ENCODE data around the gene CIB1. TPM values are rescaled to one million over a fixed set of nuclear protein-coding genes. Genes with fewer than 3 reads are reported as not detected.
A peak's percentile ranks its signal among the peaks of the same experiment; 100 is the strongest.
"Not testable (repeated sequence)": the region's sequence is repeated elsewhere in the genome, so short reads cannot be mapped to it uniquely, and the experiment has no call there.

Gene CIB1
- 39.7 and 41.9 TPM in 2 replicates for total RNA-seq (2021)
- percentile 62 among the genes with signal in this experiment for Bru-seq, nascent RNA
- BruChase-seq, experiment 1, labeled RNA remaining after a 2-hour chase = percentile 67 among the genes with signal in this experiment
- BruChase-seq, experiment 2, labeled RNA remaining after a 6-hour chase = percentile 72 among the genes with signal in this experiment
- long read RNA-seq, transcript CIB1-201 (7 exons, 1,247 nt) = major isoform, 74 of 95 reads
- long read RNA-seq, partial matches to known transcripts = 5 of 95 reads
- long read RNA-seq, other reads (novel, unspliced or antisense) = 14 of 95 reads

DNA sequence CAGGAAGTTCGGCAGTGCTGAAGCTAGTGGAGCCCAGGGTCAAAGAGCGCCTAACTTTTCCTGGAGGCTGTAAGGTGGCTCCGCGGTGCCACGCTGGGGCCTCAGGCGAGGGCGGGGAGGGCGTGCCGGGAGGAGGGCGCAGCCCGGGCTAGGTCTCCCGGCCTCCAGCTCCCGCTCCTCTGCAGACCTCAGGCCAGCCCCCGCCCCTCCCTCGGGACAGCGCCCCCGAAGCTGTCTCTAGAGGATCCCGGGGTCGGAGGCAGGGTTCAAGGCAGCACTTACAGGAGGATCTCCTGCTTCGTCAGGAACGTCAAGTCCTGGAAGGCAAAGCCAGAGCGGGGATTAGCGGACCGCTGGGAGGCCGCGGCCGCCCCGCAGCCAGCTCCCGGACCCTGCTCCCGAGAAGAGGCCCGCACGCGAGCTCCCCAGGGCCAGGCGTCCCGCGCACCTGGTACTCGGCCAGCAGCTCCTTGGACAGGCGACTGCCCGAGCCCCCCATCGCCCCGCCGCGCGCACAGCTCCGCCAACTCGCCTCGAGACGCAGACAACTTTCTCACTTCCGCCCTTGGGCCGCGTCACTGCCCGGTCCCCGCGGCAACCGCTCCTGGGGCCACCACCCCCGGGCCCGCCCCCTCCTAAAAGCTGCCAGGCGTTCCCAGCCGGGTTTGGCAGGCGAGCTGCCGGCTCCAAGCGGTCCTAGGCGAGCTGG, at the start of gene CIB1:
Gene CIB1, minus strand, starts transcription at position 555 of the 709 bp plus-strand sequence. Its CDS starts 56 bp downstream, at position 499.
- Histone ChIP-seq H3K27ac (ENCODE audit: low read depth, low read length, poor library complexity, severe bottlenecking) (peak within 1 kb of the TSS; percentile 66), H3K4me1 (ENCODE audit: insufficient read depth, low read length, poor library complexity, severe bottlenecking) (peaks cover 5% of the 10 kb centered on the region), H3K36me3 (ENCODE audit: insufficient read depth, low read length, poor library complexity, severe bottlenecking) (peaks cover 16% of the 10 kb centered on the region), H3K27me3 (replicated peaks; ENCODE audit: insufficient read depth, low read depth, low read length, poor library complexity) (no peaks in the 10 kb centered on the region), H3K9me3 (ENCODE audit: low read depth, low read length, poor library complexity, severe bottlenecking) (no peaks in the 10 kb centered on the region), H3K4me3 (ENCODE audit: low read depth, low read length, poor library complexity, severe bottlenecking) (peak within 1 kb of the TSS; percentile 58)
- ChIA-PET CTCF (interaction anchor here (0.5 to 0.9 kb wide), 5 partner anchors 90 to 643 kb away, joined by 3 to 14 read pairs (median 4); no protein-coding TSS in a partner anchor), POLR2A (ENCODE audit: low non-redundant PET) (no interaction called here)
- peak; percentile 98 for DNase-seq (ENCODE audit: low spot score)
- TF ChIP-seq EZH2 (IDR thresholded peaks at IDR 0.05; ENCODE audit: borderline replicate concordance, low read depth, low read length, poor library complexity, severe bottlenecking) = no peak
- TF ChIP-seq, protein P1, sequence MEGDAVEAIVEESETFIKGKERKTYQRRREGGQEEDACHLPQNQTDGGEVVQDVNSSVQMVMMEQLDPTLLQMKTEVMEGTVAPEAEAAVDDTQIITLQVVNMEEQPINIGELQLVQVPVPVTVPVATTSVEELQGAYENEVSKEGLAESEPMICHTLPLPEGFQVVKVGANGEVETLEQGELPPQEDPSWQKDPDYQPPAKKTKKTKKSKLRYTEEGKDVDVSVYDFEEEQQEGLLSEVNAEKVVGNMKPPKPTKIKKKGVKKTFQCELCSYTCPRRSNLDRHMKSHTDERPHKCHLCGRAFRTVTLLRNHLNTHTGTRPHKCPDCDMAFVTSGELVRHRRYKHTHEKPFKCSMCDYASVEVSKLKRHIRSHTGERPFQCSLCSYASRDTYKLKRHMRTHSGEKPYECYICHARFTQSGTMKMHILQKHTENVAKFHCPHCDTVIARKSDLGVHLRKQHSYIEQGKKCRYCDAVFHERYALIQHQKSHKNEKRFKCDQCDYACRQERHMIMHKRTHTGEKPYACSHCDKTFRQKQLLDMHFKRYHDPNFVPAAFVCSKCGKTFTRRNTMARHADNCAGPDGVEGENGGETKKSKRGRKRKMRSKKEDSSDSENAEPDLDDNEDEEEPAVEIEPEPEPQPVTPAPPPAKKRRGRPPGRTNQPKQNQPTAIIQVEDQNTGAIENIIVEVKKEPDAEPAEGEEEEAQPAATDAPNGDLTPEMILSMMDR (conservative IDR thresholded peaks at IDR 0.05; ENCODE audit: low read depth, low read length) = no peak
- intact Hi-C loops (cut with micrococcal nuclease; ENCODE audit: unreplicated experiment) = loop anchor here (1.0 kb wide), 1 partner anchor 32 kb away; the partner anchor contains the start of gene NGRN
- BruUV-seq (replicated peaks) = TSS peak; percentile 62

DNA sequence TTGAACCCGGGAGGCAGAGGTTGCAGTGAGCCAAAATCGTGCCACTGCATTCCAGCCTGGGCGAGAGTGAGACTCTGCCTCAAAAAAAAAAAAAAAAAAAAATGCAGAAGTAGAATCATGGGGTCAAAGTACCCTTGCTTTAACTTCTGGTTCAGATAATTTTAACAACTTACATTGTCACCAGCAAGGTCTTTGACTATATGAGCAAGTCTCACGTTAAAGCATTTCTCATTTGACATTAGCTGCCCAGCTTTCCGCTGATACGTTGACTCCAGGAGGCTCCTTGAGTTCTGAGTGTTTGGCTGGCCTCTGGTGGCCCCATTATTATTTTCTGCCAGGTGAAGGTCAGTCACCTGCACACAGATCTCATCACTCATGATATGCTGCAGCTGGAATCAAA, 47.9 kb upstream of the CIB1 start:
- H3K27me3 ChIP-seq (replicated peaks; ENCODE audit: insufficient read depth, low read depth, low read length, poor library complexity); BruUV-seq (replicated peaks); CTCF ChIA-PET; DNase-seq (ENCODE audit: low spot score); H3K9me3 ChIP-seq (ENCODE audit: low read depth, low read length, poor library complexity, severe bottlenecking); H3K27ac ChIP-seq (ENCODE audit: low read depth, low read length, poor library complexity, severe bottlenecking); H3K36me3 ChIP-seq (ENCODE audit: insufficient read depth, low read length, poor library complexity, severe bottlenecking); intact Hi-C loops (cut with micrococcal nuclease; ENCODE audit: unreplicated experiment); POLR2A ChIA-PET (ENCODE audit: low non-redundant PET); H3K4me1 ChIP-seq (ENCODE audit: insufficient read depth, low read length, poor library complexity, severe bottlenecking); H3K4me3 ChIP-seq (ENCODE audit: low read depth, low read length, poor library complexity, severe bottlenecking): not testable (repeated sequence)

DNA sequence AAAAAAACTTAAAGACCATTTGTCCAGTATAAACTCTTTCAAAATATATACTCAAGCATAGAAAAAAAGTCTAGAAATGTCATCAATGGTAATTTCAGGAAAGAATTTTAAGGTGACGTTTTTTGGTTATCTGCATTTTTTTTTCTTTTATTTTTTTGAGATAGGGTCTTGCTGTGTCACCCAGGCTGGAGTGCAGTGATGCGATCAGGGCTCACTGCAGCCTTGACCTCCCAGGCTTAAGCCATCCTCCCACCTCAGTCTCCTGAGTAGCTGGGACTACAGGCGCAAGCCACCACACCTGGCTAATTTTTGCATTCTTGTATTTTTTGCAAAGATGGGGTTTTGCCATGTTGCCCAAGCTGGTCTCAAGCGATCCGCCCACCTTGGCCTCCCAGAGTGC, 47.0 kb upstream of the CIB1 start:
- H3K4me1 ChIP-seq (ENCODE audit: insufficient read depth, low read length, poor library complexity, severe bottlenecking); CTCF ChIA-PET; H3K27me3 ChIP-seq (replicated peaks; ENCODE audit: insufficient read depth, low read depth, low read length, poor library complexity); H3K36me3 ChIP-seq (ENCODE audit: insufficient read depth, low read length, poor library complexity, severe bottlenecking); intact Hi-C loops (cut with micrococcal nuclease; ENCODE audit: unreplicated experiment); BruUV-seq (replicated peaks); H3K9me3 ChIP-seq (ENCODE audit: low read depth, low read length, poor library complexity, severe bottlenecking); H3K27ac ChIP-seq (ENCODE audit: low read depth, low read length, poor library complexity, severe bottlenecking); H3K4me3 ChIP-seq (ENCODE audit: low read depth, low read length, poor library complexity, severe bottlenecking); DNase-seq (ENCODE audit: low spot score); POLR2A ChIA-PET (ENCODE audit: low non-redundant PET): not testable (repeated sequence)

DNA sequence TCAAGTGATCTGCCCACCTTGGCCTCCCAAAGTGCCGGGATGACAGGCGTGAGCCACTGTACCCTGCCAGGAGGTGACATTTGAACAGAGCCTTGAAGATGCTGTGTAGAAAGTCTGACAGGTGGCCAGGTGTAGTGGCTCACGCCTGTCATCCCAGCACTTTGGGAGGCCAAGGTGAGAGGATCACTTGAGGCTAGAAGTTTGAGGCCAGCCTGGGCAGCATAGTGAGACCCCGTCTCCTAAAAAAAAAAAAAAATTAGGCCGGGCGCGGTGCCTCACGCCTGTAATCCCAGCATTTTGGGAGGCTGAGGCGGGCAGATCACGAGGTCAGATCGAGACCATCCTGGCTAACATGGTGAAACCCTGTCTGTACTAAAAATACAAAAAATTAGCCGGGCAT, 44.7 kb upstream of the CIB1 start:
- CTCF ChIA-PET; H3K9me3 ChIP-seq (ENCODE audit: low read depth, low read length, poor library complexity, severe bottlenecking); DNase-seq (ENCODE audit: low spot score); BruUV-seq (replicated peaks); H3K36me3 ChIP-seq (ENCODE audit: insufficient read depth, low read length, poor library complexity, severe bottlenecking); H3K27ac ChIP-seq (ENCODE audit: low read depth, low read length, poor library complexity, severe bottlenecking); intact Hi-C loops (cut with micrococcal nuclease; ENCODE audit: unreplicated experiment); H3K4me3 ChIP-seq (ENCODE audit: low read depth, low read length, poor library complexity, severe bottlenecking); POLR2A ChIA-PET (ENCODE audit: low non-redundant PET); H3K27me3 ChIP-seq (replicated peaks; ENCODE audit: insufficient read depth, low read depth, low read length, poor library complexity); H3K4me1 ChIP-seq (ENCODE audit: insufficient read depth, low read length, poor library complexity, severe bottlenecking): not testable (repeated sequence)

All from A673 (cell line).